ELR (cell line): Measurements from ENCODE around the gene HES2.
A peak's percentile ranks its signal among the peaks of the same experiment; 100 is the strongest.
"Not testable (repeated sequence)": the region's sequence is repeated elsewhere in the genome, so short reads cannot be mapped to it uniquely, and the experiment has no call there.

ENCODE experiments used
- DNase-seq: peaks from one replicate; pipeline ENCODE4 v3.0.0-alpha.2; 2015; ENCODE audit warnings: low read depth

HES2 gene

DNA sequence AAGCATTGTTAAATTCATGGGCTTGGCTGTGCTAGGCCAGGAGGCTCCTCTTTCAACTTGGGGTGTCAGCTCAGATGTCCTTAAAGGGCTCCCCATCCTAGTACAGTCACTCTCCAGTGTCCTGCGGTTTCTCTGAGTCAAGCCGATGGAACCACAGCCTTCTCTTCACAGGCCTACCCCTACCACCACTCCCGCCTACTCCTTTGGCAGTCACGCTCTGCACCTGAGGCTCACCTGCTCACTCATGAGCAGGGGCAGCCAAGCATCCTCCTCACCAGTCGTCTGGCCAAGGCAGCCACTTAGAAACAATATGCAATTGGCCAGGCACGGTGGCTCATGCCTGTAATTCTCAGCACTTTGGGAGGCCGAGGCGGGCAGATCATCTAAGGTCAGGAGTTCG lies 29.7 kb downstream of the HES2 start:
- DNase-seq: no peak

DNA sequence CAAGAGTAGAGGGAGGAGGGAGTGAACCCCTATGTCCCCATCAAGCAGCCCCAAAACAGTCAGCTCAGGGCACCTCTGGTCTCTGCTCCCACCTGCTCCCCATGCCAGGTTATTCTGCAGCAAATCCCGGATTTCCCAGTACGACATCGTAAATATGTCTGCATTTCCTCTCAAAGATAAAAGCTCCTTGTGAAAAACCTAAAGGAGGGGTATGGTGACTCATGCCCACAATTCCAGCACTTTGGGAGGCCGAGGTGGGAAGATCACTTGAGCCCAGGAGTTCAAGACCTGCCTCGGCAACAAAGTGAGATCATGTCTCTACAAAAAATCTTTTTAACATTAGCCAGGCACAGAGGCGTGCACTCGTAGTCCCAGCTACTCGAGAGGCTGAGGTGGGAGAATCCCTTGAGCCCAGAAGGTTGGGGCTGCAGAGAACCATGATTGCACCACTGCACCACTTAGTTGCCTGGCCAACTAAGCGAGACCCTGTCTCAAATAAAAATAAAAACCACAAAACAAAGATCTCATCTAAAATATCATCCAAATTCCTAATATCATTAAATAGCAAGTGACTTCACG lies 33.3 kb downstream of the HES2 start:
- peak; percentile 61 for DNase-seq

DNA sequence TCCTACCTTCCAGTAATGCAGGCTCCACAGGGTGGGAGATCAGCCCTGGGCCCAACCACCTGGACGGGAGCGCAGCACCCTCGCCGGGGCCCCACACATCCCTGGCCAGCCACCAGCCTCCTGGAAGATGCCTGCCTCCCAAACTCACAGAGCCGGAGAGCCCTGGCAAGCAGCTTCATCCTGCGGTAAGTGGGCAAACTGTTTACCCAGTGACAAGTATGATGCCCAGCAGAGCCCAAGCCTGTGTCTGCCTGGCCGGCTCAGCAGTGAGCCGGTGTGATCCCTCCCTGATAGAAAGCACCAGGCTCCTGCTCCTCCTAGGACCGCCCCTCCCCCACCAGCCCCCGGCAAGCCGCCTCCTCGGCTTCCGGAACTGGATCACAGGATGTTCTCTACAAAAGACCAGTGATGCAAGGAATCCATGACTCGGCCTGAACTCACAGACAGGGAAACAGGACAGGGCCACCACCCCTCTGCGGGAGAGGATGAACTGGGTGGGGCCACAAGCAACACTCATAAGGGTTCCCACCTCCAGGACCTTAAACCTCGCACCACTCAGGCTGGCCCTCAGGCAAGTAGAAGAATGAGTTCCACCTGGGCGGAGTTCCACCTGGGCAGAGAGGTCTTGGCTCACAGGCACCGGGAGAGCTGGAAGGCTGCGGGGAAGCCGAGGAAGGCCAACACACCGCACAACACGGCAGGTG lies 34.1 kb downstream of the HES2 start:
- DNase-seq: peak; percentile 84

DNA sequence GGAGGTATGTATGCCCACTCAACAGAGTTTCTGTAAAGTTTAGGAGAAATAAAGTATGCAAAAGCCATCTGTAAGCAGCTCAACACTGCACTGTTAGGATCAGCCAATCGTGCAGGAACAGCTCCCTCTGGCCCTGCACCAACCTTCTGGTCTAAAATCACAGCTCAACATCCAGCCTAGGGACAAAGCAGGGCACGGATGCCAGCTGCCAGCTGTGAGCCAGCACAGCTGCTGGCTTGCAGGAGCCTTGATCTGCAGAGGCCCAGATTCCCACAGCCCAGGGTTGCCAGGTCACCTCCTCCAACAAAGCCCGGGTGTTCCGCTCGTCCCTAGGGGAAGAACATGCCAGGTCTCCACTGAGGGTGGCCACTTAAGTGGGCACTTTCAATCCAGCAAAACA lies 34.8 kb downstream of the HES2 start:
- no peak for DNase-seq

DNA sequence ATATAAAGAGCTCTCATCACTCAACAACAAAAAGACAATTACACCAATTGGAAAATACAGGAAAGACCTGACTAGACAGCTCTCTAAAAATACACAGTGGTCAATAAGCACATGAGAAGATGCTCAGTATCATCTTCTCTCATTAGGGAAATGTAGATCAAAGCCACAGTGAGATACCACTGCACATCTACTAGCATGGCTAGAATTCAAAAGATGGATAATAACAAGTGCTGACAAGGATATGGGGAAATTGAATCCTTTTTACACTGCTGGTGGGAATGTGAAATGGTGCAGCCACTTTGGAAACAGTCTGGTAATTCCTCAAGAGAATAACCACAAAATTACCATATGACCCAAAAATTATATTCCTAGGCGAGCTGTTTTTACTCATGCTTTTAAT lies 35.6 kb downstream of the HES2 start:
- no peak for DNase-seq

DNA sequence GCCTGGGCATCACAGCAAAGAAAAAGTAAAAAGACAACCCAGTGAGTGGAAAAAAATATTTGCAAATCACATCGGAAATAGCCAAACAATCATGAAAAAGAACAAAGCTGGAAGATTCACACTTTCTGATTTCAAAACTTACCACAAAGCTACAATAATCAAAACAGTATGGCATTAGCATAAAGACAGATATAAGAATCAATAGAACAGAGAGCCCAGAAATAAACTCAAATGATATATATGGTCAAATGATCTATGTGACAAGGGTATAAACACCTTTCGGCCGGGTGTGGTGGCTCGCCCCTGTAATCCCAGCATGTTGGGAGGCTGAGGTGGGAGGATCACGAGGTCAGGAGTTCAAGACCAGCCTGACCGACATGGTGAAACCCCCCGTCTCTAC lies 39.7 kb downstream of the HES2 start:
- no peak for DNase-seq

DNA sequence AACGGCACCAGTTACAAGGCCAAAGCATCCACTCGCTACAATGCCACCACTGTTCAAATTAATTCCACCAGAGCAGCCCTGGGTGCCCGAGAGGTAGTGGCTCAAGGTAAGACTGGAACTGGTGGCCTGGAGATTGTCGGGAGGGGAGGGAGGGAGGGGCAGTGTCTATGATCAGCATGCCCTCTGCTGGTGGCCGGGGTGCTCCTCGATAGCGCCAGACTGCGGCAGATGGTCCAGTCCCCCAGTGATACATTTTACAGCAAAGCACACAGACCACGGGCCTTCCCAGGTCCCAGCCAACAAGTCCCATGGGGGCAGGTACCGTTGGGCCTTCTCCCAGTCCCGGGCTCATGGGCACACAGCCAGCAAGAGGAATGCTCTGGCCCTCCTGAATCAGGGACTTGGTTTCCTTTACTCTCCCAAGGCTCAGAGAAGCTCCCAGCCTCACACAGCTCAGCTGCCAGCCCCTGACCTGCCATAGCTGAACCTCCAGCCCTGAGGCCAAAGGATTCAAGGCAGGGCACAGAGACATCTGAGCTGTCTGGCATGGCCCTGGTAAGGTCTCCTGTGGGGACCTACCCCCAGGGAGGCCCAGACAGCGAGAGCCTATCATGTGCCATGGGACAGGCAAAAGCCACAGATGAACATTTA lies 41.5 kb downstream of the HES2 start:
- DNase-seq: no peak

DNA sequence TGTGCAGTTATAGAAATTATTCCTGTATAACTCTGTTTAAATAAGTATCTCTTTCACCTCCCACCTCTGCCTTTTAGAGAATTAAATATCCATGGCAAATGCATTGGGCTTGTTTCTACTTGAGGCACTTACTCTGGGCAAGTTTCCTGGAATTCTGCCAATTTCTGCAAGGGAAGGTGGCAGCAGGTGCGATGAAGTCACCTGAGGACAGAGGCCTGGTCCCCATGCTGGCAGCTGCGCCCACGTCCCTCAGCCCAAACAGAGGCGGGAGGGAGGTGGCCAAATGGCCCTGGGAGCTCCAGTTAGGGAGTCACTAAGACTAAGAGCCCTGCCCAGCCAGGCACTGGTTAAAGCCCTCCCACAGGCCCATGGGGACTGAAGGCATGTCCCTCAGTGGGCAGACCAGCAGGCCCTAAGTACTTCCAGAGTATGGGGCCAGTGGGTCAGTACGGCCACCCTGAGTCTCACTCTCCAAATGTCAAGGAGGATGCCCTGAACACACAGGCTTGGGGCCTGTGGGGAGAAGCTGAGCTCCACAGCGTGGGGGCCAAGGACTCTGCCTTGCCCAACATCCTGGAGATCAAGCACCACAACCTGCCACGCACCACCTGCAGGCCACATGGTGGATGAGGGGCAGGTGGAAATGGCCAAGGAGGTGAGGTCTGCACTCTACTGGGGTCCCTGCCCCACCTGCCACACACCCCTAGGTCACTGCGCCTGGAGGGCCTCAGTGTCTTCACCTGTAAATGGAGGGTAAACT lies 45.6 kb downstream of the HES2 start:
- DNase-seq: no peak

DNA sequence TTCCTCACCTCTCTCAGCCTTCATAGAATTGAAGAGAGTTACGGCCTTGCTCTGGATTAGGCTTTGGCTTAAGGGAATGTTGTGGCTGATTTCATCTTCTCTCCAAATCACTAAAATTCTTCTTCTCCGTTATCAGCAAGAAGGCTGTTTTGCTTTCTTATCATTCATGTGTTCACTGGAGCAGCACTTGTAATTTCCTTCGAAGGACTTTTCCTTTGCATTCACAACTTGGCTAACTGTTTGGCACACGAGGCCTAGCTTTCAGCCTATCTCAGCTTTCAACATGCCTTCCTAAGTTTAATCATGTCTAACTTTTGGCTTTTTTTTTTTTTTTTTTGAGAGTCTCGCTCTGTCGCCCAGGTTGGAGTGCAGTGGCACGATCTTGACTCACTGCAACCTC lies 47.5 kb downstream of the HES2 start:
- DNase-seq: not testable (repeated sequence)

DNA sequence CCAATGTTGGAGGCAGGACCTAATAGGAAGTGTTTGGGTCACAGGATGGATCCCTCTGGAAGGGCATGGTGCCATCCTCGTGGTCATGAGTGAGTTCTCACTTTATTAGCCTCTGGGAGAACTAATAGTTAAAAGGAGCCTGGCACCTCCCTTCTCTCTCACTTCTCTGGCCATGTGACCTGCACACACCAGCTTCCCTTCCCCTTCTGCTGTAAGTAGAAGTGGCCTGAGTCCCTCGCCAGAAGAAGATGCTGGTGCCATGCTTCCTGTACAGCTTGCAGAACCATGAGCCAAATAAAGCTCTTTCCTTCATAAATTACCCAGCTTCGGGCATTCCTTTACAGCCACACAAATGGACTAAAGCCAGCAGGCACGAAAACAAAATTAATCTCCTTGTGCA lies 49.7 kb downstream of the HES2 start:
- no peak for DNase-seq

DNA sequence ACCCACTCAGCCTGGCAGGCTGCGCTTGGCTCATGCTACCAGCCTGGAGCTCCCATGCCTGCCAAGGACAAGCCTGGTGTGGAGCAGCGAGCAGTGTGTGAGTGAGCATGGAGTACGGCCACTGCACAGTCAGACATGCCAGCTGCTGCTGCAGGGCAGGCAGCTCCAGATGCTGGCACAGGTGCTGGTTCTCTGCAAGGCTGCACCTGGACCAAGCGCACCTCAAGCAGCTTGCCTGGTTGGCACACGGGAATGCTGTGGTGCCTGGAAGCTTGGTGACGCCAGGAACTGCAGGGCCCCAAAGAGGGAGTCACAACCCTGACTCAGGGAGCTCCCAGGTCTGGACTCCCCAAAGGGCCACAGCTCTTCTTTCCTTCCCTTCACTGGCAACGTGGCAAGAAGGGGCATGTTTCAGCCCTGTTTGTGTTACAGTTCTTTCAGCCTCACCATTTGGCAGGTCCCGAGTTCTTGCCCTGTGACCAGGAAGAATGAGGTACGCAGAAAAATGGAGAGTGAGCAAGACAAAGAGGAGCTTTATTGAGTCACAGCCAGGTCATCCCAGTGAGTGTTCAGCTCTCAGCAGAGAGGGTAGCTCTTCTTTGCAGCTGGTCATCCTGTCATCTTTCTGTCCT lies 52.2 kb downstream of the HES2 start:
- peak; percentile 77 for DNase-seq

DNA sequence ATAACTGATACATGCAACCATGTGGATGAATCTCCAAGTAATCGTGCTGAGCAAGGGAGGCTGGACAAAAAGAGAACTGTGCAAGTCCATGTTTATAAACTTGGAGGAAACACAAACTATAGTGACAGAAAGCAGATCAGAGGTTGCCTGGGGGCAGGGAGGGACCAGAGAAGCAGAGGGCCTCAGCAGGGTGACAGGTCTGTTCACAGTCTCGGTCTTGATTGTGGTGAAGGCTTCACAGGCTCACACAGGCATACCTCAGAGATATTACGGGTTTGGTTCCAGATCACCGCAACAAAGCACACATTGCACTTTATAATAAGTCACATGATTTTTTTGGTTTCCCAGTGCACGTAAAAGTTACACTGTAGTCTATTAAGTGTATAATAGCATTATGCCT lies 54.7 kb downstream of the HES2 start:
- DNase-seq: peak; percentile 13

DNA sequence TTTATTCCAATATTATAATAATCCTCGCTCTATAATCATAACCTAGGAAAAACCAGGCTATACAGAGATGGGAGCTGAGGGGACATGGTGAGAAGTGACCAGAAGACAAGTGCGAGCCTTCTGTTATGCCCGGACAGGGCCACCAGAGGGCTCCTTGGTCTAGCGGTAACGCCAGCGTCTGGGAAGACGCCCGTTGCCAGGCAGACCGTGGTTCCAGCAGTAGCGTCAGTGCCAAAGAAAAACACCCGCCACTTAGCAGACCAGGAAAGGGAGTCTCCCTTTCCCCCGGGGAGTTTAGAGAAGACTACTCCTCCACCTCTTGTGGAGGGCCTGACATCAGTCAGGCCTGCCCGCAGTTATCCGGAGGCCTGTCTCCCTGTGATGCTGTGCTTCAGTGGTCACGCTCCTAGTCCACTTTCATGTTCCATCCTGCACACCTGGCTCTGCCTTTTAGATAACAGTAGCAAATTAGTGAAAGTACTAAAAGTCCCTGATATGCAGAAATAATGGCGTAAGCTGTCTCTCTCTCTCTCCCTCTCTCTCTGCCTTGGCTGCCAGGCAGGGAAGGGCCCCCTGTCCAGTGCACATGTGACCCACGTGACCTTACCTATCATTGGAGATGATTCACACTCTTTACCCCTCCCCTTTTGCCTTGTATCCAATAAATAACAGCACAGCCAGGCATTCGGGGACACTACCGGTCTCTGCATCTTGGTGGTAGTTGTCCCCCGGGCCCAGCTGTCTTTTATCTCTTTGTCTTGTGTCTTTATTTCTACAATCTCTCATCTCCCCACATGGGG lies 56.4 kb downstream of the HES2 start:
- DNase-seq: peak; percentile 59
